GM10248 (cell line): ENCODE data around the gene SNRNP40.

Source experiments
- CTCF ChIA-PET: fragments of 300-600 bp; sonication (Branson Sonifier 250); formaldehyde crosslinking; extraction: SDS; loops from one replicate; lab custom pipeline; 2021; ENCODE audit warnings: antibody characterized with exemption; lab: Yijun Ruan, JAX
- POLR2A ChIA-PET: fragments of 350-650 bp; sonication (Branson Sonifier 250); formaldehyde crosslinking; extraction: SDS; loops from one replicate; lab custom pipeline; 2020; ENCODE audit warnings: antibody characterized with exemption; lab: Yijun Ruan, JAX
- DNase-seq: peaks from one replicate; pipeline ENCODE4 v3.0.0; 2012; ENCODE audit errors: extremely low spot score
- TF ChIP-seq, protein P1 (sequence below): IDR thresholded peaks from 2 replicates; pipeline ENCODE4 v1.5.1; 2012; ENCODE audit warnings: mild to moderate bottlenecking, low read depth; ENCODE audit errors: extremely low read depth, missing control alignments, control extremely low read depth

The SNRNP40 gene

DNA sequence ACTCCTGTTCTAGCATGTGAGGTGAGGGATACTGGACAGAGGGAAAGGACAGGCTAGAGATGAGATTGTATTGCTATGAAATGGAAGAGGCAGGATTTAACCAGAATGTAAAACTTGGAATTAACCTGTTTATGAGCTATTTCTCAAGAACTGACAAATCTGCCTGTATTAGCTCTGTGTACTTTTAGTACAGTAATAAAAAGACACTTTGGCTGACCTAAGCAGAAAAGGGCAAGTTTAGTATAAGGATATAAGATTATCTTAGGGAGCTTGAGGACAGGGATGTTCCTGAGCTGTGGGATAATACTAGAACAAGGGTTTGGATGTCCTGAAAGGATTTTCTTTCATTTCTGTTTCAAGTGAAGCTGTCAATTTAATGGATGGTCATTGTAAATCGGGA is 11.4 kb upstream of the SNRNP40 start:
- ChIA-PET CTCF (interaction anchor here (0.7 to 1.5 kb wide), 2 partner anchors 11 to 21 kb away, joined by 3 to 6 read pairs; partner anchors contain the start of genes SNRNP40 and ZCCHC17), POLR2A (no interaction called here)
- DNase-seq, result no peak
- TF ChIP-seq, protein P1, sequence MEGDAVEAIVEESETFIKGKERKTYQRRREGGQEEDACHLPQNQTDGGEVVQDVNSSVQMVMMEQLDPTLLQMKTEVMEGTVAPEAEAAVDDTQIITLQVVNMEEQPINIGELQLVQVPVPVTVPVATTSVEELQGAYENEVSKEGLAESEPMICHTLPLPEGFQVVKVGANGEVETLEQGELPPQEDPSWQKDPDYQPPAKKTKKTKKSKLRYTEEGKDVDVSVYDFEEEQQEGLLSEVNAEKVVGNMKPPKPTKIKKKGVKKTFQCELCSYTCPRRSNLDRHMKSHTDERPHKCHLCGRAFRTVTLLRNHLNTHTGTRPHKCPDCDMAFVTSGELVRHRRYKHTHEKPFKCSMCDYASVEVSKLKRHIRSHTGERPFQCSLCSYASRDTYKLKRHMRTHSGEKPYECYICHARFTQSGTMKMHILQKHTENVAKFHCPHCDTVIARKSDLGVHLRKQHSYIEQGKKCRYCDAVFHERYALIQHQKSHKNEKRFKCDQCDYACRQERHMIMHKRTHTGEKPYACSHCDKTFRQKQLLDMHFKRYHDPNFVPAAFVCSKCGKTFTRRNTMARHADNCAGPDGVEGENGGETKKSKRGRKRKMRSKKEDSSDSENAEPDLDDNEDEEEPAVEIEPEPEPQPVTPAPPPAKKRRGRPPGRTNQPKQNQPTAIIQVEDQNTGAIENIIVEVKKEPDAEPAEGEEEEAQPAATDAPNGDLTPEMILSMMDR, result no peak

DNA sequence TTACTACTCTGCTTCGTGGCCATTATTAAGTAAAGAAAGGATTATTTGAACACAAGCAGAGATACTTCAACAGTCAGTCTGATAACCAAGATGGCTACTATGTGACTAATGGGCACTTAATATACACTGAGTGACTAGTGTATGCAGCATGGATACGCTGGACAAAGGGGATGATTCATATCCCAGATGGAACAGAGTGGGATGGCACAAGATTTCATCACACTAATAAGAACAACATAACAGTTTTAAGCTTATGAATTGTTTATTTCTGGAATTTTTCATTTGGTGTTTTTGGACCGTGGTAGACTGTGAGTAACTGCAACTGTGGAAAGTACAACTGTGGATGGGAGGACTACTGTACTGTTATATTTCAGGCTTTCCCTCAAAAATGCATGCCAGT is 9.7 kb upstream of the SNRNP40 start:
- ChIA-PET POLR2A (no interaction called here), CTCF (interaction anchor here (2.1 kb wide), 1 partner anchor 9 kb away, joined by 8 read pairs; the partner anchor contains the start of genes SNRNP40 and ZCCHC17)
- no peak for DNase-seq
- TF ChIP-seq, protein P1, result no peak

DNA sequence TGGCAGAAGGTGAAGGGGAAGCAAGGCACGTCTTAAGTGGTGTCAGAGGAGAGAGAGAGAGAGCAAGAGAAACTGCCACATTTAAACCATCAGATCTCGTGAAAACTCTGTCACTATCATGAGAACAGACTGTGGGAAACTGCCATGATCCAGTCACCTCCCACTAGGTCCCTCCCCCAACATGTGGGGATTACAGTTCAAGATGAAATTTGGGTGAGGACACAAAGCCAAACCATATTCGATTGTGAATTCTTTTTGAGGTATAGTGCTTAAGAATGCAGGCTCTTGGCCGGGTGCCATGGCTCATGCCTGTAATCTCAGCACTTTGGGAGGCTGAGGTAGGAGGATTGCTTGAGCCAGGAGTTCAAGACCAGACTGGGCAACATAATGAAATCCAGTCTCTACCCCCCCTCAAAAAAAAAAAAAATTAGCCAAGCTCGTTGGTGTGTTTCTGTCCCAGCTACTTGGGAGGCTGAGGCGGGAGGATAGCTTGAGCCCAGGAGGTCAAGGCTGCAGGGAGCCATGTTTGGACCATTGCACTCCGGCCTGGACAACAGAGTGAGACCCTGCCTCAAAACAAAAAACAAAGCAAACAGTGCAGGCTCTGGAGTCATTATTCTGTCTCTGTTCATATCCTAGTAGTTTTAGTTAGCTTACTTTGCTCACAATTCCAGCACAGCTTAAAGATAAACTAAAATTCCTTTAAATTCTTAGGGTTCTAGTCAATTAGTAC is 6.3 kb upstream of the SNRNP40 start:
- TF ChIP-seq, protein P1, result no peak
- ChIA-PET CTCF (interaction anchor here (2.2 to 3.0 kb wide), 2 partner anchors 35 to 91 kb away, joined by 6 read pairs; no protein-coding TSS in a partner anchor), POLR2A (no interaction called here)
- no peak for DNase-seq

DNA sequence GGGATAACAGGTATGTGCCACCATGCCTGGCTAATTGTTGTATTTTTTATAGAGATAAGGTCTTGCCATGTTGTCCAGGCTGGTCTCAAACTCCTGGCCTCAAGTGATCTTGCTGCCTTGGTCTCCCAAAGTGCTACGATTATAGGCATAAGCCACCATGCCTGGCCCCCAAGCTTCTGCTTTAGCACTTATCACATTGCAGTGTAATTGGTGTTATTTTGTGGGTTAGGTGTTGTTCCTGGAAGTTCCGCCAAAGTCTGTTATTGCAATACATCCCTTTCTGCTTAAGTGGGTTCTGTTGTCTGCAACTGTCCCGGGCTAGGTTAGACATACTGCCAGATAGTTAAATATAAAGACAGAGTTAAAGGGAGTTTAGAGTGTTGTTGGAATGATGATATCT is 3.6 kb upstream of the SNRNP40 start:
- POLR2A ChIA-PET, result interaction anchor here (0.6 kb wide), 1 partner anchor 44 kb away, joined by 6 read pairs; no protein-coding TSS in a partner anchor
- CTCF ChIA-PET, result no interaction called here
- TF ChIP-seq, protein P1, result no peak
- DNase-seq, result no peak

DNA sequence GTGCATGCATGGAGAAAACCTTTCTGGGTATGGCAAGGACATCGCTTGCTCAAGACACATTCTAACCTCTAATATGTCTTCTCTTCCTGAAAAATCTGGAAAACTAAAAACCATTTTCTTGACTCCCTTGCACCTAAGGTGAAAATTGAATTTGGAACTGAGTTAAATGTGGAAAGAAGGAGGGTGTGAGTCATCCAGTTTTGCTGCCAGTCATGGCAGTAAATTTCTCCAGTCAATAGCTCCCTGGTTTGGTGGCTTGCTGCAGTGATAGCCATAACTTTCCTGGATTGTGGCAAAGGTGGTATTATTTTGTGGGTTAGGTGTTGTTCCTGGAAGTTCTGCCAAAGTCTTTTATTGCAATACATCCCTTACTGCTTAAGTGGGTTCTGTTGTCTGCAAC is 2.8 kb upstream of the SNRNP40 start:
- no peak for DNase-seq
- TF ChIP-seq, protein P1, result no peak
- ChIA-PET POLR2A (no interaction called here), CTCF (no interaction called here)

DNA sequence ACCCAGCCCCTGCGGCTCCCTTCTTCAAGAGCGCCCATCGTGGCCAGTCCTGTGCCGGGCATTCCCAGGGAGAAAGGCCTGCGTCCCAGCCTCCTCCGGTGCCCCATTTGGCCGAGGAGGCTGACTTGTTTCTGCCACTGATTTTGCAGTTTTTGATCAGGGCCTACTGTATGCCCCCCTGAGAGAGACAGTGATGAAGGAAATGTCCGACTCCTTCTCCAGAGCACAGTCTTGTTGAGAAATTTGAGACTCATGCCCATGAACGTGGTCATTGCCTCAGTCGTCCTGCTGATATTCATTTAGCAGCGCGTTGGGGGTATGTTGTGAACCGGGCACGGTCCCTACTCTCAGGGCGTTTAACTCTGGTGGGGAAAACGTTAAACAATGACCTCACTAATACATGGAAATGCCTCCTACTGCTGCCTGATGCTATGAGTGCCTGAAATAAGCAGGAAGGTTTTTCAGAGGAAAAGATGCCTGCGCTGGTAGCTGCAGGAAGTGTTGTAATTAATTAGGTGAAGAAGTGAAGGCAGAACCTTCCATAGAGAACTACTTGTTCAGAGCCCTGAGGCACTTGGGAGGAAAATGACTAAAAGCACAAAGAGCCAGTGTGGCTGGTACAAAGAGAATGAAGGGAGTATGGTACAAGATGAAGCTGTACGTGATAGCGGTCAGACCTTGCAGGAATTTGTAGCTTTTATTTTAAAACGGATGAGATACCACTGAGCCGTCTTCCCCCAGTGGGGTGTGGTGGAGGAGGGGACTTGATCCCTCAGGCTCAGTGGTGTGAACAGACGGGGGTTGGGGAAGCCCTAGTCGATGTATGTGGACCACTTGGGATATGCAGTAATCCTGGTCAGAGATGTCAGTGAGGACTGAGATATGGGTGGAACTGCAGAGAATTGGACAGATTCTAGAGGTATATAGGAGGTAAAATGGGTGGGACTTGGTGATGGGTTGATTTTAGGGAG is 974 bp upstream of the SNRNP40 start:
- DNase-seq, result no peak
- ChIA-PET POLR2A (interaction anchor here (0.9 to 1.4 kb wide), 3 partner anchors 10 to 76 kb away, joined by 4 to 5 read pairs (median 4); partner anchors contain the start of gene FABP3), CTCF (interaction anchor here (0.7 to 2.0 kb wide), 10 partner anchors 8 to 491 kb away, joined by 3 to 8 read pairs (median 4); no protein-coding TSS in a partner anchor)
- TF ChIP-seq, protein P1, result no peak
